ACC112 (cell line): ENCODE measurements around the gene IPO13.
A peak's percentile ranks its signal among the peaks of the same experiment; 100 is the strongest.

Experiments
- H2AFZ ChIP-seq: fragments of 200-600 bp; sonication (generic); one replicate; pipeline ENCODE4 v1.6.0; 2017; ENCODE audit warnings: antibody characterized with exemption, low read length; ENCODE audit not compliant: unreplicated experiment
- H3K27ac ChIP-seq: fragments of 200-600 bp; sonication (generic); 2 replicates; pipeline ENCODE4 v1.5.1; 2014; ENCODE audit warnings: low read depth, mild to moderate bottlenecking, antibody characterized with exemption, low read length, moderate library complexity
- H3K27me3 ChIP-seq: fragments of 200-600 bp; sonication (generic); 2 replicates; pipeline ENCODE4 v1.6.1; 2014; ENCODE audit warnings: mild to moderate bottlenecking, antibody characterized with exemption, low read length, moderate library complexity, mixed read lengths; ENCODE audit not compliant: insufficient read depth
- H3K36me3 ChIP-seq: fragments of 200-600 bp; sonication (generic); 2 replicates; pipeline ENCODE4 v1.6.1; 2016; ENCODE audit warnings: mild to moderate bottlenecking, antibody characterized with exemption, low read length, moderate library complexity, mixed read lengths; ENCODE audit not compliant: insufficient read depth
- H3K4me1 ChIP-seq: fragments of 200-600 bp; sonication (generic); one replicate; pipeline ENCODE4 v1.6.1; 2016; ENCODE audit warnings: low read length, mixed read lengths; ENCODE audit not compliant: insufficient read depth, unreplicated experiment, control insufficient read depth
- H3K4me3 ChIP-seq: fragments of 200-600 bp; sonication (generic); 2 replicates; pipeline ENCODE4 v1.5.1; 2014; ENCODE audit warnings: mild to moderate bottlenecking, low read depth, low read length
- H3K79me2 ChIP-seq: fragments of 200-600 bp; sonication (generic); one replicate; pipeline ENCODE4 v1.6.0; 2016; ENCODE audit warnings: low read length; ENCODE audit not compliant: control insufficient read depth, unreplicated experiment, insufficient read depth

Gene IPO13

DNA sequence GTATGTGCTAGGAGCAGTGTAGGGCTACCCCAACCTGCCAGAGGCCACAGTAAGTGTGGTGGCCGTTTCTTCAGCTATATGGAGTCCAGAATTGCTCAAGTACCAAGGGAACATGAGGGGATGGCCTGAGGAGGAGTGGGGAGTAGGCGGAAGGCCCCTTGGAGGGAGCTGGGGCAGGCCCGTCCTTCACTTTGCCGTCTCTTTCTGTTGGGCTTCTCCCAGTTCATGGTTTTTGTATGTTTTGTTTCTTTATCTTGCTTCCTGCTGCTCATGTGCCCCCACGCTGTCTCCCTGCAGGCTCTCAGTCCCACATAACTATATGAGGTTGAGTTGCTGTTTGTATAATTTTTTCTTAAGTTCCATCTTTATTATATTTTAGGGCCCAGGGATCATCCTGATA lies 17.1 kb downstream of the IPO13 start:
- Histone ChIP-seq H3K4me3 (no peak overlapping the region), H3K36me3 (no peaks in the 10 kb centered on the region; the same call in 1 of the 2 replicates), H3K27ac (no peak overlapping the region)

DNA sequence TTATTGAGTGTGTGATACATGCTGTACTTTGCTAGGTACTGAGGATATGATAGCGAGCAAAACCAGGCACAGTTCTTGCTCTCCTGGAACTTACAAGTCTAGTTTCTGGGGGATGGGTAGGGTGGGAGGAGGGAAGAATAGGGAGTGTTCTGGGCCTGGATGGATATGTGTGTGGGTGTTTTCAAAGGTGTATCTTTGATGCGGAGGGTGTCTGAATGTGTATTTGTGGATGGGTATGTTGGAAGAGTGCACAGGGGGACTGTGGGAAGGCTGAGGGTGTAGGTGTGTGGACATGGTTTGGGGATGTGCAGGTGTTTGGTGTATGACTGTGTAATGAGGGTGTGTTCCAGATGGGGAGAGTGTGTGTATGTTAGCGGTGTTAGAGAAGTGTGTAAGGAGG lies 18.6 kb downstream of the IPO13 start:
- H3K27me3 ChIP-seq = no peaks in the 10 kb centered on the region
- no peak overlapping the region for H3K27ac ChIP-seq
- H2AFZ ChIP-seq = no peak overlapping the region
- H3K79me2 ChIP-seq = peaks cover 2% of the 10 kb centered on the region
- no peak overlapping the region for H3K4me3 ChIP-seq
- no peaks in the 10 kb centered on the region for H3K4me1 ChIP-seq
- no peaks in the 10 kb centered on the region; the same call in 1 of the 2 replicates for H3K36me3 ChIP-seq

More for the DNA sequence above, 17.1 kb downstream of the IPO13 start:
- no peaks in the 10 kb centered on the region for H3K27me3 ChIP-seq
- no peaks in the 10 kb centered on the region for H3K79me2 ChIP-seq
- H2AFZ ChIP-seq = no peak overlapping the region
- H3K4me1 ChIP-seq = no peaks in the 10 kb centered on the region

DNA sequence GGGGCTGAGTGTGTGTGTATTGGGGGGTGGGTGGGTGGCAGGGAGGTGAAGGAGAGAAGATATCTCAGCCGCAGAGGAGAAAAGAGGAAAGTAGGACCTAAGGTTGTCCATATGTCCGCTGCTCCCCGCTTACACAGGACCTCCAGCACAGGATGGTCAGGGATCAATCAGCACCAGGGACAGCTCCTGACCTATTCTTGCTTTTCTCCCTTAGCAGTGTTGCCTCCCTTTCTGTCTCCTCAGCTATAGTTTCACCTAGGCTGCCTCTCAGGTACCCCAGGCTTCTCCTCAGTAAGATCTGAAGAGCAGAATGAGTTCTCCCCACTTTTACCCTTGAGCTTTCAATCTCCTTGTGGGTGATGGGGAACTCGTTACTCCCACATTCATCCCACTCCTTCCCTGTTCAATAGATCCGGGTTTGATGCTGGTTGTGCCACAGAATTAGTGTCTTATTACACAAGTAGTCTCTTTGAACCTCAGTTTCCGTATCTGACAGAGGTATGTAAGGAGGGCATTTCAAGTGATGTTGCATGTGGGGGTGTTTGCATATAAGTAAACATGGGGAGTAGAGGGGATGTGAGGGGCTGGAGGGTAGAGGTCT lies 21.7 kb downstream of the IPO13 start:
- Histone ChIP-seq H3K36me3 (no peaks in the 10 kb centered on the region; the same call in 1 of the 2 replicates), H2AFZ (no peak overlapping the region), H3K27ac (no peak overlapping the region), H3K79me2 (peaks cover 7% of the 10 kb centered on the region), H3K4me3 (no peak overlapping the region), H3K27me3 (no peaks in the 10 kb centered on the region), H3K4me1 (peaks cover 7% of the 10 kb centered on the region)

DNA sequence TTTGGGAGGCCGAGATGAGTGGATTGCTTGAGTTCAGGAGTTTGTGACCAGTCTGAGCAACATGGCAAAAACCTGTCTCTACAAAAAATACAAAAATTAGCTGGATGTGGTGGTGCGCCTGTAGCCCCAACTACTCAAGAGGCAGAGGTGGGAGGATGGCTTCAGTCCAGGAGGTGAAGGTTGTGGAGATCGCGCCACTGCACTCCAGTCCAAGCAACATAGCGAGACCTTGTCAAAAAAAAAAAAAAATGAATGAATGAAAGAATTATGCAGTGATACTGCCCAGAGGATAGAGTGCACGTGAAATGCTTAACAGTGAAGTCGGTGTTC lies 22.6 kb downstream of the IPO13 start:
- H2AFZ ChIP-seq = no peak overlapping the region
- peaks cover 7% of the 10 kb centered on the region for H3K79me2 ChIP-seq
- H3K27me3 ChIP-seq = no peaks in the 10 kb centered on the region
- H3K36me3 ChIP-seq = no peaks in the 10 kb centered on the region; the same call in 1 of the 2 replicates
- H3K27ac ChIP-seq = no peak overlapping the region
- peaks cover 7% of the 10 kb centered on the region for H3K4me1 ChIP-seq
- H3K4me3 ChIP-seq = no peak overlapping the region

DNA sequence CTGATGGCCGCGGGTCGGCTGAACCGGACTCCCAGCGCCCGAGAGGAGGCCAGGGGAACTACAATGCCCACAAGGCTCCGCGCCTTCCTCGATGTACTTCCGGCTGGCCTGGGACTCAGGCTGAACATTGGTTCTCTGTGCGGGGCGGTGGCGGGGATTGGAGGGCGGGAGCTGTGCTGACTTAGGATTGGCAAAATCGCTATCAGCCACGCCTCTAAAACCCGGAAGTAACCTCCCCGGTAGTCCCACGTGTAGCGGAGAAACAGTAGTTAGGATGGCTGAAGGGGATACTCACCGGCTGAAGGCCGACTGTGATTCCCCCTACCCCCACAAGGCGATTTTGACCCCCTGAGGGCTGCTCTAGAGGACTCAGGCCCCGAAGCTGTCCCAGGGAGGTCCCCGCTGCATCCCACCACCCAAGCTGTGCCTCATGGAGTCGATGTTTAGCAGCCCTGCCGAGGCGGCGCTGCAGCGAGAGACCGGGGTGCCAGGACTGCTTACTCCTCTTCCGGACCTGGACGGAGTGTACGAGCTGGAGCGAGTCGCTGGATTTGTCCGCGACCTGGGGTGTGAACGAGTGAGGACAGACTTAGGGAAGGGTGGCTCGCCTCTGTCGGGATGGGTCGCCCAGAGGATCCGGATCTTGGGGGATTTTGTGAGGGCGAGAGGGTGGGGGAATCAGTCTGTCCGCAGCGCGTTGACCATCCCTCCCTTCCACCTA lies 23.2 kb downstream of the IPO13 start, which contains the start of gene DPH2:
Gene DPH2, plus strand, starts transcription at position 265 of the 721 bp plus-strand sequence. Its CDS starts 166 bp downstream, at position 431.
- peaks cover 7% of the 10 kb centered on the region for H3K4me1 ChIP-seq
- H3K27ac ChIP-seq = no peak within 1 kb of the TSS
- no peaks in the 10 kb centered on the region for H3K27me3 ChIP-seq
- H3K36me3 ChIP-seq = no peaks in the 10 kb centered on the region; the same call in 1 of the 2 replicates
- H3K79me2 ChIP-seq = peaks cover 9% of the 10 kb centered on the region
- peak within 1 kb of the TSS; percentile 99 for H3K4me3 ChIP-seq
- peak within 1 kb of the TSS; percentile 97 for H2AFZ ChIP-seq

DNA sequence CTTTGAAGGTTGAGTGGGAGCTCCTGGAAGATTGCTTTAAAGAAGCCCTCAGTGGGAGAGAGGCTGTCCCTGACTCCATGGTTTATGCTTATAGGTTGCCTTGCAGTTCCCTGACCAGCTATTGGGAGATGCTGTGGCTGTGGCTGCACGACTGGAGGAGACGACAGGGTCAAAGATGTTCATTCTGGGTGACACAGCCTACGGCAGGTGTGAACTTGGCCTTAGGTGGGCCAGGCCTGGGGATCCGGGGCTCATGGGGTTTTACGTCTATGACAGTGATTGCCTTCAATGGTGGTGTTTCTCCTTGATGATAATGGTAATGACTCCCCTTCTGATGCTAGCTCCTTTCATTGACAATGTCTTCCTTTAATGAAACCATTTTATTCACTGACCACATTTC lies 23.8 kb downstream of the IPO13 start:
- H3K27me3 ChIP-seq = no peaks in the 10 kb centered on the region
- peak overlapping the region; percentile 97 for H2AFZ ChIP-seq
- no peak overlapping the region for H3K27ac ChIP-seq
- no peaks in the 10 kb centered on the region; the same call in 1 of the 2 replicates for H3K36me3 ChIP-seq
- H3K79me2 ChIP-seq = peaks cover 14% of the 10 kb centered on the region
- peaks cover 7% of the 10 kb centered on the region for H3K4me1 ChIP-seq
- H3K4me3 ChIP-seq = peak overlapping the region; percentile 99

DNA sequence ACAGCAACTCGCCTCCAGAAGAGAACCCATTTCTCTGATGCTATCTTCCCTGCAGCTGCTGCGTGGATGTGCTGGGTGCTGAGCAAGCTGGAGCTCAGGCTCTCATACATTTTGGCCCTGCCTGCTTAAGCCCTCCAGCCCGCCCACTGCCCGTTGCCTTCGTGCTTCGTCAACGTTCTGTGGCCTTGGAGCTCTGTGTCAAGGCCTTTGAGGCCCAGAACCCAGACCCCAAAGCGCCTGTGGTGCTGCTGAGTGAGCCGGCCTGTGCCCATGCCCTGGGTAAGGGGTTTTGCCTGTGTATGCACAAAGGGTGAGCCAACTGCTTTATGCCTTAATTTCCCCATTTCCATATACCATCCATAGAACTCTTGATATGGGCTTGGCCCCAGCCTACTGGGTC lies 24.2 kb downstream of the IPO13 start:
- Histone ChIP-seq H3K27ac (no peak overlapping the region), H3K79me2 (peaks cover 19% of the 10 kb centered on the region), H3K4me3 (peak overlapping the region; percentile 99), H3K4me1 (peaks cover 8% of the 10 kb centered on the region), H3K36me3 (no peaks in the 10 kb centered on the region; the same call in 1 of the 2 replicates), H2AFZ (no peak overlapping the region), H3K27me3 (no peaks in the 10 kb centered on the region)

DNA sequence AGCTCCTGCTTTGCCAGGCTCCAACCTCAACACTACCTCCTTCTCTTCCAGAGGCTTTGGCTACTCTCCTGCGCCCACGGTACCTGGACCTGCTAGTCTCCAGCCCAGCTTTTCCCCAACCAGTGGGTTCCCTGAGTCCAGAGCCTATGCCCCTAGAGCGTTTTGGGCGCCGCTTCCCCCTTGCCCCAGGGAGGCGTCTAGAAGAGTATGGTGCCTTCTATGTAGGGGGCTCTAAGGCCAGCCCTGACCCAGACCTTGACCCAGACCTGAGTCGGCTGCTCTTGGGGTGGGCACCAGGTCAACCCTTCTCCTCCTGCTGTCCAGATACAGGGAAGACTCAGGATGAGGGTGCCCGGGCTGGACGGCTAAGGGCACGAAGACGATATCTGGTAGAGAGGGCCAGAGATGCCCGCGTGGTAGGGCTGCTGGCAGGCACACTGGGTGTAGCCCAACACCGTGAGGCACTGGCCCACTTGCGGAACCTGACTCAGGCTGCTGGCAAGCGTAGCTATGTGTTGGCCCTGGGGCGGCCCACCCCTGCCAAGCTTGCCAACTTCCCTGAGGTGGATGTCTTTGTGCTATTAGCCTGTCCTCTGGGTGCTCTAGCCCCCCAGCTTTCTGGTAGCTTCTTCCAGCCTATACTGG lies 24.7 kb downstream of the IPO13 start:
- Histone ChIP-seq H3K36me3 (peaks cover 5% of the 10 kb centered on the region; the same call in 1 of the 2 replicates), H2AFZ (no peak overlapping the region), H3K27me3 (no peaks in the 10 kb centered on the region), H3K27ac (no peak overlapping the region), H3K4me3 (peak overlapping the region; percentile 99; the same call in 1 of the 2 replicates), H3K79me2 (peaks cover 24% of the 10 kb centered on the region), H3K4me1 (peaks cover 14% of the 10 kb centered on the region)

DNA sequence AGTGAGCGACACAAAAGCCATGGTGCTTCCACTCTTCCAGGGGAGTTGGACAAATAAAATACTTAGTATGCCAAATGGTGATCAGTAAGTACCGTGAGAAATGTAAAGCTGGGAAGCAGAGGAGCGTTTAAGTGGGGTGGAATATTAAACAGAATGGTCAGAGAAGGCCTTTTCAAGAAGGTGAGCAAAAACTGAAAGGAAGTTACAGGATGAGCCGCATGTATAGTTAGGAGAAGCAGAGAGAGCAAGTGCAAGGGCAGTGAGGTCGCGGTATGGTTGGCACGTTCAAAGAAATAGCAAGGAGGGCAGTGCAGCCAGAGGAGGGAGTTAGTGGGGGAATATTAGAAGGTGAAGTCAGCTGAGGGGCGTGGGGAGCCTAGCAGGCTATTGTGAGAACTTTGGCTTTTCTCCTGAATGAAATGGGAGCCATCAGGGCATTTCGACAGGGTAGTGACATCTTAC lies 27.3 kb downstream of the IPO13 start:
- peak overlapping the region; percentile 79 for H2AFZ ChIP-seq
- no peaks in the 10 kb centered on the region for H3K27me3 ChIP-seq
- peaks cover 35% of the 10 kb centered on the region for H3K4me1 ChIP-seq
- H3K27ac ChIP-seq = no peak overlapping the region
- peaks cover 44% of the 10 kb centered on the region for H3K79me2 ChIP-seq
- H3K4me3 ChIP-seq = peak overlapping the region; percentile 86
- H3K36me3 ChIP-seq = peaks cover 11% of the 10 kb centered on the region; the same call in 1 of the 2 replicates

DNA sequence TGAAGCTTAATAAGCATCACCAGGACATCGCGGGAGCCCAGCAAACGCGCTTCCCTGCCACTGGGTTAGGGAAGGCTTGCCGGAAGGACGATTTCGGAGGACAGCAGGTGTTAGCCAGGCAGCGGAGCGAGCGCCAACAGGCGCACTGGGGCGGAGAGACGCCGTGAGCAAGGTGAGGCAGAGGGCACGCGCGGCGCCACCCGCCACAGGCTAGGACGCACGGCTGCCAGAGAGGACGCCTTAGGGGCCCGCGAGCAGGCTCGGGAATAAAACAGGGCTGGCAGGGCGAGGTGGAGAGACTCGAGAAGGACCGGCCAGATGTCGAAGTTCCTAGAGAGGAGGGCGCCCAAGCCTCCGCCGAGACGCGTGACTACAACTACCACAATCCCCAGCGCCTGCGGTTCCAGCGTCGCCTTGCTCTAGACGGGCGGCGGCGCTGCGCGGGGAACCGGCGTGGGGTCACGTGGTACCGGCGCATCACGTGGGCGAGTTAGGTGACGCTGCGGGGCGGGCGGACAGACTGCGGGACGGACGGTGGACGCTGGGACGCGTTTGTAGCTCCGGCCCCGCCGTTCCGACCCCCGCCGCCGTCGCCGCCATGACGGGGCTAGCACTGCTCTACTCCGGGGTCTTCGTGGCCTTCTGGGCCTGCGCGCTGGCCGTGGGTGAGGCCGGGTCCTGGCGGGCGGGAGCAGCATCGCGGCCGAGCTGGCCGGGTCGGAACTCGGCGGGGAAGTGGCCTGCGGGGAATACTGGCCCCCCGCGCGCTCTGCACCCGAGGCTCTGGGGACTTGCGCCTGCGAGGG lies 27.9 kb downstream of the IPO13 start, which contains the start of gene ATP6V0B:
Gene ATP6V0B, plus strand, starts transcription at position 518 of the 806 bp plus-strand sequence. Its CDS starts 81 bp downstream, at position 599.
- peak within 1 kb of the TSS; percentile 86 for H3K4me3 ChIP-seq
- H3K79me2 ChIP-seq = peaks cover 48% of the 10 kb centered on the region
- H2AFZ ChIP-seq = peak within 1 kb of the TSS; percentile 79
- H3K36me3 ChIP-seq = peaks cover 11% of the 10 kb centered on the region; the same call in 1 of the 2 replicates
- H3K27me3 ChIP-seq = no peaks in the 10 kb centered on the region
- peaks cover 35% of the 10 kb centered on the region for H3K4me1 ChIP-seq
- peak within 1 kb of the TSS; percentile 45; the same call in 1 of the 2 replicates for H3K27ac ChIP-seq
